Measurements from ENCODE around the gene MSH5.

GRCh38 chr6:31779908-31780307, 40.1 kb downstream of the MSH5 start:
- TF ChIP-seq REST (IDR thresholded peaks at IDR 0.05; ENCODE audit: insufficient read depth in 1 of 2, low read depth in 2 of 2, low read length in 1 of 2) (no peak), POLR2AphosphoS5 (IDR thresholded peaks at IDR 0.05; ENCODE audit: low read depth, low read length) (no peak), TCF7L2 (IDR thresholded peaks at IDR 0.05; ENCODE audit: low read depth, low read length) (no peak)

All from Panc1 (cell line).